HG03045 (cell line): ENCODE data around the gene GNA15.
"Not testable (repeated sequence)": the region's sequence is repeated elsewhere in the genome, so short reads cannot be mapped to it uniquely, and the experiment has no call there.

Source experiments
- ATAC-seq: cut with Tn5 transposase; IDR thresholded peaks from one replicate; pipeline ENCODE4 v1.9.1; 2021; ENCODE audit warnings: mild to moderate bottlenecking, moderate library complexity; ENCODE audit not compliant: unreplicated experiment

GNA15 gene, protein sequence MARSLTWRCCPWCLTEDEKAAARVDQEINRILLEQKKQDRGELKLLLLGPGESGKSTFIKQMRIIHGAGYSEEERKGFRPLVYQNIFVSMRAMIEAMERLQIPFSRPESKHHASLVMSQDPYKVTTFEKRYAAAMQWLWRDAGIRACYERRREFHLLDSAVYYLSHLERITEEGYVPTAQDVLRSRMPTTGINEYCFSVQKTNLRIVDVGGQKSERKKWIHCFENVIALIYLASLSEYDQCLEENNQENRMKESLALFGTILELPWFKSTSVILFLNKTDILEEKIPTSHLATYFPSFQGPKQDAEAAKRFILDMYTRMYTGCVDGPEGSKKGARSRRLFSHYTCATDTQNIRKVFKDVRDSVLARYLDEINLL

DNA sequence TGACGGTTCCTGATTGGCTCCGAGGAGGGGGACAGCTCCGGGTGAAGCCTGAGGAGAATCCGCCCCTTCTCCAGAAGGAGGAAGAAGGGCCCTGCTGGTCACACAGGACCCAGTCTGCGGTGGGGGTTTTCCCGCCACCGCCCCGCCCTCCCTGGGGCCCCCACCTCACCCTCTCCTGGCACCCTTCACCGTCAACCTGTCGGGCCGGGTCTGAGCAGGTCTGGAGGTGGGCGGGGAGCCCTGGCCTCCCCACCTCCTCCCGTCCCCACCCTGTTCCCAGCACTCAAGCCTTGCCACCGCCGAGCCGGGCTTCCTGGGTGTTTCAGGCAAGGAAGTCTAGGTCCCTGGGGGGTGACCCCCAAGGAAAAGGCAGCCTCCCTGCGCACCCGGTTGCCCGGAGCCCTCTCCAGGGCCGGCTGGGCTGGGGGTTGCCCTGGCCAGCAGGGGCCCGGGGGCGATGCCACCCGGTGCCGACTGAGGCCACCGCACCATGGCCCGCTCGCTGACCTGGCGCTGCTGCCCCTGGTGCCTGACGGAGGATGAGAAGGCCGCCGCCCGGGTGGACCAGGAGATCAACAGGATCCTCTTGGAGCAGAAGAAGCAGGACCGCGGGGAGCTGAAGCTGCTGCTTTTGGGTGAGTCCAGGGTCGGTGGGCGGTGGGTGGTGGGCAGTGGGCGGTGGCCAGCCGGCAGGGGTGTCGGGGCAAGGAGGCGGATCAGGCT lies at the start of gene GNA15:
TSS of gene GNA15 (plus strand) at position 73 of the 723 bp plus-strand sequence. CDS start at position 491, 418 bp downstream.
- no peak for ATAC-seq

DNA sequence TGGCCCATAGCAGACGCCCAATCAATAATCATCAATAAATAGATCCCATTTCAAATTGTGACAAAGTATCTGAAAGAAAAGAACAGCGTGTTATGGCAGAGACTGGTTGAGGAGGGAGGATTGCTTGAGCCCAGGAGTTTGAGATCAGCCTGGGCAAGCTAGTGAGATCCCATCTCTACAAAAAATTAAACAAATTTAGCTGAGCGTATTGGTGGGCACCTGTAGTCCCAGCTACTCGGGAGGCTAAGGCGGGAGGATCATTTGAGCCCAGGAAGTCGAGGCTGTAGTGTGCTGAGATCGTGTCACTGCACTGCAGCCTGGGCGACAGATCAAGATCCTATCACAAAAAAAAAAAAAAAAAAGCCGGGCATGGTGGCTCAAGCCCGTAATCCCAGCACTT lies 48.1 kb upstream of the GNA15 start:
- ATAC-seq = no peak

DNA sequence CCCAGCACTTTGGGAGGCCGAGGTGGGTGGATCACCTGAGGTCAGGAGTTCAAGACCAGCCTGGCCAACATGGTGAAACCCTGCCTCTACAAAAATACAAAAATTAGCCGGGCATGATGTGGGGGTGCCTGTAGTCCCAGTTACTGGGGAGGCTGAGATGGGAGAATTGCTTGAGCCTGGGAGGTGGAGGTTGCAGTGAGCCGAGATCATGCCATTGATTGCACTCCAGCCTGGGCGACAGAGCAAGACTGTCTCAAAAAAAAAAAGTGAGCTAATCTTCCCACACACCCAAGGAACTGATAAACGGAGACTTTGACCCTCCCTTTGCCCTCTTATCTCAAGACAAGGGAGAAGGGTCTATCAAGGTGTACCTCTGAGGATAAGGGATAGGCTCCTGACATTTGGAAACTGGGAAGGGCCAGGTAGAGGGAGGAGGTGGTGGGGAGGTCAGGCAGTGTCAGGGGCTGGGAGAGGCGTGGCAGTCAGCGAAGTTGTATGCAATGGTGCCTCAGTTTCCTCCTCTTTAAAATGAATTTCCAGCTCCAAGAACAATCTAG lies 46.5 kb upstream of the GNA15 start:
- not testable (repeated sequence) for ATAC-seq

DNA sequence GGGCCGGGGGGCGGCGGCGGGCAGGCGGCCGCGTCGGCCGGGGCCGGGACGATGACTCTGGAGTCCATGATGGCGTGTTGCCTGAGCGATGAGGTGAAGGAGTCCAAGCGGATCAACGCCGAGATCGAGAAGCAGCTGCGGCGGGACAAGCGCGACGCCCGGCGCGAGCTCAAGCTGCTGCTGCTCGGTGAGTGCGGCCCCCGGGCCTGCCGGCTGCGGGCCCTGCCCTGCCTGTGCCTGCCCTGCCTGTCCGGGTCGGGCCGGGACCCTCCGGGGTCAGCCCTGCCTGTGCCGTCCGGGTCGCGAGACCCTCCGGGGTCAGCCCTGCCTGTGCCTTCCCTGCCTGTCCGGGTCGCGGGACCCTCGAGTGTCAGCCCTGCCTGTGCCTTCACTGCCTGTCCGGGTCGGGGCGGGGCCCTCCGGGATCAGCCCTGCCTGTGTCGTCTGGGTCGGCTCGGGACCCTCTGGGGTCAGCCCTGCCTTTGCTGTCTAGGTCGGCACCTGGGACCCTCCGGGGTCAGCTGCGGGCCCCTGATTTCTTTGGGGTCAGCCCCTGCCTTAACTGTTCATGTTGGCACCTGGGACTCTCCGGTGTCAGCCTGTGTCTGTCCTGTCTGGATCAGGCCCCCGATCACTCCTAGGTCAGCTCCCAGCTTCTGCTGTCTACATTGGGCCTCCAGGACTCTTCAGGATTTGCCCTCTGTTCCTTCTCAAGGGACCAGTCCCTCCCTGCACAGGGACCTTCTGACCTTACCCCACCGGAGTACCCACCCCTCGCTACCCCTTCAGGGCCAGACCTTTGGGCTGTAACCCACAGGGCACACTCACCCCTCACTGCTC lies 41.0 kb upstream of the GNA15 start:
- ATAC-seq = peak; percentile 13

DNA sequence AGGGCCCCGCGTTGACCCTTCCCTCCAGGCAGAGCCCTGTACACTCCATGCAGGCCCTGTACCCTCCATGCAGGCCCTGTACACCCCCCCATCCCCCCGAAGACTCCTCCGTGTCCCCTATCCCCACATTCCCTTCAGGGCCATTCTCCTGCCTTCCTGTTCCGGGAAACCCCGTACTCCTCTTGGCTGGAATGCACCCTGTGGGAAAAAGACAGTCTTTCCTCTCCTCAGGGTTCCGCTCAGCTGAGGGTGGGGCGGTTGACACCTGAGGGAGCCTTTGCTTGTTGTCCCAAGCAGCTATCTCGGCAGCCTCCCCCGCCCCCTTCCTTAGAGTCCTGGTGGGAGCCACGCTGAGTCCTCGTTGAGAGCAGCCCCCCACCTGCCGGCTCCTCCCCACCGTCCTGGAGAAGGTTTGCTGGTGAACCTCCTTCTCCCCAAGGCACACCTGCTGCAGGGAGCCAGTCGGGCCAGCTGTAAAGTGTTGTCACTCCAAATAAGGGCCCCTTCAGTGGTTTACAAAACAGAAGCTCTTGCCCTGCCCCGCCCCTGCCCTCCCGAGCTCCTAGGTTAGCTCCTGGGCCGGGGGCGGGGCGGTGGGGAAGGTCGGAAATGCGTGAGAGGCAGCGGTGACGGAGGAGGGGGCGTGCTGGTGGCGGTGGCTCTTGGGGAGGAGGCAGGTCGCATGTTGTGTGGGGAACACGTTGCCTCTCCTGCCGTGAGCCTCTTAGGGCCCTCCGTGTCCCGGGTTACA lies 40.2 kb upstream of the GNA15 start:
- no peak for ATAC-seq

DNA sequence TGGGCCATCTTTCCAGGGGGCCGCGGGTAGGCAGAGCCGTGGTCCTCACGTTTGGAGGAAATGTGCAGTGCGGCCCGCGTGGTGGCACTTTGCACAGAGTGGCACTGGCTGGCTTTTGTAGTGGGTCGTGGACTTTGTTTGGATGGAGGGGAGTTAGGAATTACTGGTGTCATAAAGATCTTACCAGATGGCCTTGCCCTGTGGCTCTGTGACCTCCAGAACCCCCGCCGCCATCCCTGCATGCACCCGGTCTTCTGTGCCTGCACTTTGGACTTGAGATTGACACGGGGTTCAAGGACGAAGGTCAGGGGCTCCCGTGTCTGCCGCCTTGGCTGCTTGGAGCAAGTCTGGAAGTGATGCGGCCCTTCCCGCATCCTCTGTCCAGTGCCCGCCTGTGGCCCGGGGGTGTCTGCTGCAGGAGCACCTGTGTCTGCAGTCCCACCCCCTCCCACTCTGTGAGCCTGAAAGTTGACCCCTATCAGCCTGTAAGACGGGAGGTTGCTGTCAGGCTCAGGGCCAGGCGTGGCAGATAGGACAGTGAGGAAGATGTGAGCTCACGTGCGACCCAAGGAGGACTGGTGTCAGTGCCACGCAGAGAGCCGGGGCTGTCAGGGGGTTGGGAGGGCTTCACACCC lies 39.4 kb upstream of the GNA15 start:
- ATAC-seq = no peak

DNA sequence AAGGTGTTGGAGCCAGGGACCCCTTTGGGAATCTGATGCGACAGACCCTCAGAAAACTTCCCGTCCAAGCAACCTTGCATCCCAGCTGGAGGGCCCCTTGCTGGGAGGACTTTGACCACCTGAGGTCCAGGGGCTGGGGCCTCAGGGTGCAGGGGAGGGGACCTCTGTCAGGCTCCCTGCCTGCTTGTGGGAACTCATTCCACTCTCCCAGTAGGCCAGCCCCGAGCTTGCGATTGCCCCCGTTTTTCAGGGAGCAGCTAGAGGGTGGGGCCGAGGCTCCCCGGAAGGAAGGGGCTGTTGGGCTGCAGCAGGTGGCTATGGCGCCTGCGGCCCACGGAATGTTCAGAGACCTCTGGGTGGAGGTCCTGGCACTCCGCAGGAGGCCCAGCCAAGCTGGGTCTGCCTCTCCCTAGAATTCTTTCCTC lies 38.9 kb upstream of the GNA15 start:
- no peak for ATAC-seq

DNA sequence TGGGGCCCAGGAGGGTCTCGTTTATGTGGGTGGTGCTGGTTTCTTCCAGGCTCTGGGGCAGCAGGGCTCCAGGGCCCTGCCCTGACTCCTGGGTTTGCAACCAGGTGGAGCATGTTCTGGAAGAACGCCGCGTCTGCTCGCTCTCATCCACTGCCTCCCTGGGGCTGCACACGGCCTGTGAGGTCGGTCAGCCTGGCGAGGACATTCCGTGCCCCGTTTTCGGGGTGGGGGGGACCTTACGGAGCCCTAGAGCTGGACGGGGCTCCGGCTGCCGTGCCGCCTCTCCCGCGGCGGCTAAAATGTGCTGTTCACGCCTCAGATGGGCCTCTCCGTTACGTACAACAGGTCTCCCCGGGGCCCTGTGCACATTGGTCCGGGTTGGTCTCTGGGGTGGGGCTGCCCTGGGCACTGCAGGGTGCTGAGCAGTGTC lies 38.4 kb upstream of the GNA15 start:
- no peak for ATAC-seq

DNA sequence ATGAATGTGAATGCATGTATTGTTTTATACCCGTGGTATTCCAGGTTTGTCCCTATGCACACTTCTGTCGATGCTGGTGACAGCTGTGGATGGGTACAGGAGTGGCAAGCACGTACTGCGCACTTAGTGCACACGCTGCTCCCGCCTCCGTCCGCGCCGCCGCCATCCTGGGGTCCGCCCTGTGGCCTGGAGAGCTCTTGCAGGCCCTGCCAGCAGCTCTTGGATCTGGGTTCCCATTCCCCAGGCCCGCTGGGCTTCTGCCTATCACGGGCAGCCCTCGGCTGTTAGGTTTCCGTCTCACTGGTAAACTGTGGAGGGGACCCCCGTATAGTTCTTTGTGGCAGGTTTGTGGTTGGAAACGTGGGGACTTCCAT lies 37.7 kb upstream of the GNA15 start:
- no peak for ATAC-seq

DNA sequence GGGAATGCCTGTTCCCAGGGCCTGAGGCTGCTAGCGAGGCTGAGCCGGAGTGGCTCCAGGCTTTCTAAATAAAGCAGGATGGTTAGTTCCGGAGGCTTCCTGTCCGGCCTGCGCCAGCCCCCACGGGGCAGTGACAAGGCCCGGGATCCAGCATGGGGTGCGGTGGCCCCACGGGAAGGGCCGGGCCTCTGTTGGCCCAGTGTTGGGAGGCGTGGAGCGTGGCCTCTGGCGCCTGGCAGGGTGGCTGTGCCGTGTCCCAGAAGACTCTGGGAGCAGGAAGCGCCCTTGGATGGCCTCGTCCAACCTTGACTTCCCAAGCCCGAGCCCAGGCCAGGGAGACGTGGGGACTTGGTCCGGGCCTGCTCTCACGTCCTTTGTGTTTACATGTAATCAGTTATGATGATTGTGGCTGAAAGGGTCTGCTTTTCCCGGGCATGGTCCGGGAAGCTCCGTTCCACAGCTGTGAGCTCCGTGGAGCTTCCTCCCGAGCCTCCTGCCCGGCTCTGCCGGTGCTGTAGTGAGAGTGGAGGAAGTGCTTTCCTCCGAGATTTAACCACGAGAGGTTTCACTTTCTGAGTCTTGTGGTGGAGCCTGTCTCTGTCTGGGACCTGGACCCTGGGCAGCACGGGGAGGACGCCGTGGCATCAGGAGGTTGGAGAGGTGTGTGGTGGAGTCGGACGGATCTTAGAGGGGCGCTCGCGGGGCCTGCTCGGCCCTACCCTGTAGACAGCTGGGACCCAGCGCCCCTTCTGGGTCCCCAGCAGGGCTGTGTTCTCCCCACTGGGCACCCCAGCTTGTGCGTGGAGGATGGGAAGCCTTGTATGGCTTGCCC lies 37.1 kb upstream of the GNA15 start:
- ATAC-seq = no peak

DNA sequence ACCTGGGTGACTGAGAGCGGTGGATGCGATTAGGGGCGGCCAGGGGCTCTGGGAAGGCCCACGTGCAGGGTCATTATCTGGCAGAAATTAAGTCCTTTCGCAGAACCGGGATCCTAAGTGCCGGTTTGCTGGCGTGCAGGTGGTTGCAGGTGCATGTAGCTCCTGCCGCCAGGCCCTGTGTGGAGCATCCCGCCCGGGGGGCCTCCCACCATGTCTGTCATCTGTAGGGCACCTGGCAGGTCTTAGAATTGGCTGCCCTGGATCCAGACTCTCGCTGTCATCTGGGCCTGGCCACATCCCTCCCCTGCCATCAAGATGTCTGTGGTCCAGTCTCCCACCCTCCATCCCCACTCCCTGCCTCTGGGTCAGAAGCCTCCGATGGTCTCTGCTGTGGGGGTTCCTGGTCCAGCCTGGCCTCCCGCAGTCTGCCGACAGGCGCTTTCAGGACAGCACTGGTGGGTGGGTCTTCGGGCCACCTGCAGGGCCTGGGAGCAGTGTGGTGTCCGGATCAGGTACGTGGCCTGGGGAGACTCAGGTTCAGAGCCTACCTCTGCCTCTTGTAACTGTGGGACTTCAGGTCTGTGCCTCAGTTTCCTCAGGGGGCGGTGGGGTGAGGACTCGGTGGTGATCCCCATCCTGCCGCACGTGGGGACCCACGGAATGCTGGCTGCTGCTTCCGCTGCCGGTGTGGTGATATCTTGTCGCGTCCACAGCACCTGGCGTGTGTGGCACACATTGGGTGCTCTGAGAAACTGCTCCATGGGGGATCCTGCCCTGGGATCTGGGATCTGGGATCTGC lies 36.3 kb upstream of the GNA15 start:
- ATAC-seq = no peak

DNA sequence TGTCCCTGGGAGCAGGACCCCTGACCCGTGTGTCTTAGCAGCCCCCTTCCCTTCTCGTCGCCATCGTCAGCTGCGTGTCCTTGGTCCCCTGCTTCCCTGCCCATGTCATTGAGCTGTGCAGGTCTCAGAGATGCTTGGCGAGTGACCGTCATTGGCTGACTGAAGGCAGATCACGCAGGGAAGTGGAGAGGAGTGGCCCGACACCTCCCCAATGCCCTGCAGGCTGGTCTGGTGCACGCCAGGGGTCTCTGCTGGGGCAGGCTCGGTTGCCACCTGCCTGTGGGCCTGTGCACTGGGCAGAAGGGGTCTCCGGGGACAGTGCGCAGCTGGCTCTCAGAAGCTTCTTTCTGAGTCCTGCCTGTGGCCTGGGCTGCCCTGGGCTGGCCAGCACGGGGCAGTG lies 35.5 kb upstream of the GNA15 start:
- no peak for ATAC-seq

DNA sequence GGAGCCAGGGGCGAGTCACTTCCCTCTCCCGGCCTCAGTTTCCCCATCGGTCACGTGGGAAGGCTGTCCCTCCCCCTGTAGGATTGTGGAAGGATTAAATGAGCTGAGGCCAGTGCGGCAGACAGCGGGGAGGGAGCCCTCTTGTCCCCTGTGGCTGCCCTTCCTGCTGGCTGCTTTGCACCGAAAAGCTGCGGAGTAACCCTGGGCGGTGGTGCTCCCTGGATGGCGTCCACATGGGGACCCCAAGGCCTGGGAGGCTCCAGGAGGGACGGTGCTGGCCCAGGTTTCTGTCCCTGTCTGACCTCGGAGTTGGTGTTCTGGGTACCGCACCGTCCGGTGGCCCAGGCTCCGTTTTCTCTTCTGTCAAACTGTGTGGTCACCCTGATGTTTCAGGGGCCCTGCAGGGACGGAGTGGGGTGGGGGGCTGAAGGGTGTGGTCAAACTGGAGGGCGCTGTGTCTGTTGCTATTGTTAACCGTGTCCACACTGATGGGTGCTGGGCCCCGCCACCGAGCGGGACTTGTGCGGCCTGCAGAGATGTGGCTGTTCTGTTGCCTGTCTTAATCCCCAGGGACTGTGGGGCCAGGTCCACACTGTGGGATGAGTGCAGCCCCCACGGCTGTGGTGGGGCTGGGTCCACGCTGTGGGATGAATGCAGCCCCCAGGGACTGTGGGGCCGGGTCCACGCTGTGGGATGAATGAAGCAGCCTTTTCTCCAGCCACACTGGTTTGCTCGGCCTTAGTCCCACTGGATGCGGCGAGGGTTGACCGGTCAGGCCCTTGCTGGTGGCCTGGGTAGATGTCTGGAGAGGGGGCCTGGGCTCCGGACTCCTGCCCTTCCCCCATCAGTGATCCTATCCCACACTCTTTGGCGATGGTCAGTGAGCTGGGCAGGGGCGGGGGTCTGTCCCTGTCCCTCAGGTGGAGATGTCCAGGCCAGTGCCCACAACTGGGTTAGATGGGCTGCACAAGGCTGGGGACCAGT lies 34.8 kb upstream of the GNA15 start:
- ATAC-seq = no peak

DNA sequence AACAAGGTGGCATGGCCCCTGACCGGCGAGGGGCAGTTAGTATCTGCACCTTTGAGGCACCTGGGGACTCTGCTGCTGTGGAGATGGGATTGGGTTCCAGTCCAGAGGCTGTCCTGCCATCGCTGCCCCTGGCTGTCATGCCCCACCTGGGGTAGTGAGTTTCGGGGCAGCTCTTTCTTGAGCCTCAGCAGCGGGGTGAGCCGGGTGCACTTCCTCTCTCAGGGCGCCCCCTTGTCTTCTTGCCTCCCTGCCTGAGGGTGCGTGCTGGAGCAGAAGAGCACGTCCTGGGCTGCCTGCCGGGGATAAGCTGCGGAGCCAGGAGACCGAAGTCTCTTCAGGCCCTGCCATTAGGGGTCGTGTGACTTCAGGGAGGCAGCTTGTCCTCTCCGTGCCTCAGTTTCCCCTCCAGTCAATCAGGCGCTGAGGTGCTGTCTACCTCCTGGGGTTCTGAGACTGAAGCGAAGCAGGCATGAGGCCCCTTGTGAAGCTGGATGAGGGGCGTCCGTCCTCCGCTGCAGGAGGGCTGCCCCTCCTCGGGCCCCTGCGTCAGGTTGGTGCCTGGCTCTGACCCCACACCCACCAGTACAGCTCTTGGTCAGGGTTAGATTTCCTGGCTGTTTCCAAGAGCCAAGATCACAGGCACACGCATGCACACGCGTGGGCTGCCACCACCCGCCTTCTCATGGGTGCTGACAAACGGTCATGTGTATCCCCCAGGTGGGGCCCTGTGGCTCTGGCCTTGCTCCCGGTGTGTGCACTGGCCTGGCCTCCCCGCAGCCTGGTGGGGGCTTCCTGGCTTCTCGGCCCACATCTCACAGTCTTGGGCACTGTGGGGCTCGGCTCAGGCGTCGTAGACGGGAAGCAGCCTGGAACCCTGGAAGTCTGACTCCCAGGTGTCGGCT lies 33.3 kb upstream of the GNA15 start:
- ATAC-seq = no peak

DNA sequence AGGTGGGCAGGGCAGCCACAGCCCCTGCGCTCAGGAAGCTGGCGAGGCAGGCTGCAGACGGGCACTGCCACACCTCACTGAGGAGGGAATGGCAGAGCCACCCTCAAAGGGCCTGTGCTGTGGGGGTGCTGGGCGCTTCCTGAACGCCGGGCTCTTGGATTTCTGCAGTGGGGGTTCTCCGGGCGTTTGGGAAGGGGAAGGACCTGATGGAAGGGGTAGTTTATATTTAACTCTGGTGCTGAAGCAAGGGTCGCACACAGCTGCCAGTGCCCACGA lies 31.2 kb upstream of the GNA15 start:
- ATAC-seq = no peak
